ENCODE results near the gene GZF1. TPM values are rescaled to one million over a fixed set of nuclear protein-coding genes. Genes with fewer than 3 reads are reported as not detected.

GZF1 gene
- total and polyA plus RNA-seq, 10 donors, result 3.3 to 17.0 (median 11.2) TPM

GRCh38 chr20:23315099-23315498, 46.9 kb upstream of the GZF1 start:
- WGBS, 5 donors, result 82 to 91% (median 89%) methylated on average over 9 of the region's 9 CpGs
- H3K36me3 ChIP-seq, result no peaks in the 10 kb centered on the region
- no peak overlapping the region for H3K27ac ChIP-seq
- no peaks in the 10 kb centered on the region for H3K27me3 ChIP-seq (replicated peaks in 1 of 7)
- TF ChIP-seq, protein P1, sequence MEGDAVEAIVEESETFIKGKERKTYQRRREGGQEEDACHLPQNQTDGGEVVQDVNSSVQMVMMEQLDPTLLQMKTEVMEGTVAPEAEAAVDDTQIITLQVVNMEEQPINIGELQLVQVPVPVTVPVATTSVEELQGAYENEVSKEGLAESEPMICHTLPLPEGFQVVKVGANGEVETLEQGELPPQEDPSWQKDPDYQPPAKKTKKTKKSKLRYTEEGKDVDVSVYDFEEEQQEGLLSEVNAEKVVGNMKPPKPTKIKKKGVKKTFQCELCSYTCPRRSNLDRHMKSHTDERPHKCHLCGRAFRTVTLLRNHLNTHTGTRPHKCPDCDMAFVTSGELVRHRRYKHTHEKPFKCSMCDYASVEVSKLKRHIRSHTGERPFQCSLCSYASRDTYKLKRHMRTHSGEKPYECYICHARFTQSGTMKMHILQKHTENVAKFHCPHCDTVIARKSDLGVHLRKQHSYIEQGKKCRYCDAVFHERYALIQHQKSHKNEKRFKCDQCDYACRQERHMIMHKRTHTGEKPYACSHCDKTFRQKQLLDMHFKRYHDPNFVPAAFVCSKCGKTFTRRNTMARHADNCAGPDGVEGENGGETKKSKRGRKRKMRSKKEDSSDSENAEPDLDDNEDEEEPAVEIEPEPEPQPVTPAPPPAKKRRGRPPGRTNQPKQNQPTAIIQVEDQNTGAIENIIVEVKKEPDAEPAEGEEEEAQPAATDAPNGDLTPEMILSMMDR (IDR thresholded peaks at IDR 0.05 in 8 of 11, conservative IDR thresholded peaks at IDR 0.05 in 3 of 11), result no peak
- TF ChIP-seq POLR2AphosphoS5 (IDR thresholded peaks at IDR 0.05), result no peak
- no peak for TF ChIP-seq POLR2A (IDR thresholded peaks at IDR 0.05)
- no peak overlapping the region for H3K4me3 ChIP-seq
- no peaks in the 10 kb centered on the region for H3K9me3 ChIP-seq
- intact Hi-C loops (cut with DNase I; ENCODE audit: low total_unique reads), result no loop called here
- peaks cover 0 to 6% (median 0%) of the 10 kb centered on the region in 6 donors for H3K4me1 ChIP-seq
- no peak for DNase-seq

DNA sequence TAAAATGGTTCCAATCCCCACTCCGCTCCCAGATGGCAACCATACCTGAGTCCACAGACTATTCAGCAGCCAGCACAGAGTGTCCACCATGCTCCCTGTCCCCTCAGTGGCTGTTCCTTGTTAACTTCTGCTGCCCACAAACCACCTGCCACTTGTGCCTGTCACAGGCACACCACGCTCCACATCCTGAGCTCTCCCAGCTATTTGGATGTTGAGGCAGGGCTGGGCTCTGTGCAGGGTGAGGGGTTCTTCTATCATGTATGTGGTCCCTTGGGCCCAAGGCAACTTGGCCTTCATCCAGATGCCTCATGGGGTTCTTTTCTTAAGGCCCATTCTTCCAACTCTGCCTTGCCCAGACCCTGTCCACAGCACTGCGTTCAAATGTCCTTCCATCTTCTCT, 45.4 kb upstream of the GZF1 start:
- no peaks in the 10 kb centered on the region for H3K27me3 ChIP-seq (replicated peaks in 1 of 7)
- intact Hi-C loops (cut with DNase I; ENCODE audit: low total_unique reads), result no loop called here
- 87 to 100% (median 95%) methylated on average over 3 of the region's 3 CpGs for WGBS, 5 donors
- no peak overlapping the region for H3K27ac ChIP-seq
- peaks cover 0 to 5% (median 0%) of the 10 kb centered on the region in 8 donors for H3K9me3 ChIP-seq
- H3K4me3 ChIP-seq, result no peak overlapping the region
- no peak for DNase-seq
- H3K36me3 ChIP-seq, result no peaks in the 10 kb centered on the region
- peaks cover 0 to 6% (median 0%) of the 10 kb centered on the region in 6 donors for H3K4me1 ChIP-seq
- TF ChIP-seq POLR2A (IDR thresholded peaks at IDR 0.05), result no peak
- TF ChIP-seq, protein P1 (IDR thresholded peaks at IDR 0.05 in 8 of 11, conservative IDR thresholded peaks at IDR 0.05 in 3 of 11), result no peak
- TF ChIP-seq POLR2AphosphoS5 (IDR thresholded peaks at IDR 0.05), result no peak

DNA sequence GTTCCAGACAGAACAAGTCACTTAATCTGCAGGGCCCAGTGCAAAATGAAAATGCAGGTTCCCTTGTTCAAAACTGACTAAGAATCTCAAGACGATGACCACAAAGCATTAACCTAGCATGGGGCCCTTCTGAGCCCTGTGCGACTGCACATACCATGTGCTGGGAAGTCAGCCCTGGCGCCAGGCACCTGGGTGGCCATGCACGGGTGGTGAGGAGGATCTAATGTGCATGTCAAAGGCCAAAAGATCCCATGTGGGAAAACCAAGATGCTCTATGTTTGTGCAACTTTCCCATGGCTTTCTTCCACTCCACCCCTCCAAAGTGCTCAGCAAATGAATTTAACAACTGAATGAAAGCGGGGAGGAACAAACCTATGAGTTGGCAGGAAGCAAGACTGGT, 44.9 kb upstream of the GZF1 start:
- DNase-seq, result no peak
- peaks cover 0 to 5% (median 0%) of the 10 kb centered on the region in 8 donors for H3K9me3 ChIP-seq
- WGBS, 5 donors, result 83 to 92% (median 86%) methylated on average over 5 of the region's 5 CpGs
- no peak overlapping the region for H3K27ac ChIP-seq
- TF ChIP-seq POLR2AphosphoS5 (IDR thresholded peaks at IDR 0.05), result no peak
- TF ChIP-seq POLR2A (IDR thresholded peaks at IDR 0.05), result no peak
- TF ChIP-seq, protein P1 (IDR thresholded peaks at IDR 0.05 in 8 of 11, conservative IDR thresholded peaks at IDR 0.05 in 3 of 11), result no peak
- no peaks in the 10 kb centered on the region for H3K27me3 ChIP-seq (replicated peaks in 1 of 7)
- peaks cover 0 to 4% (median 0%) of the 10 kb centered on the region in 6 donors for H3K4me1 ChIP-seq
- H3K4me3 ChIP-seq, result no peak overlapping the region
- H3K36me3 ChIP-seq, result no peaks in the 10 kb centered on the region
- intact Hi-C loops (cut with DNase I; ENCODE audit: low total_unique reads), result no loop called here

- Histone ChIP-seq H3K9me3 (peaks cover 0 to 5% (median 0%) of the 10 kb centered on the region in 8 donors), H3K4me3 (no peak overlapping the region), H3K36me3 (no peaks in the 10 kb centered on the region), H3K27ac (no peak overlapping the region), H3K27me3 (replicated peaks in 1 of 7) (no peaks in the 10 kb centered on the region), H3K4me1 (no peaks in the 10 kb centered on the region)
- DNase-seq, result no peak
- intact Hi-C loops (cut with DNase I; ENCODE audit: low total_unique reads), result no loop called here
- TF ChIP-seq, protein P1 (IDR thresholded peaks at IDR 0.05 in 8 of 11, conservative IDR thresholded peaks at IDR 0.05 in 3 of 11), result no peak
- no peak for TF ChIP-seq POLR2A (IDR thresholded peaks at IDR 0.05)
- TF ChIP-seq POLR2AphosphoS5 (IDR thresholded peaks at IDR 0.05), result no peak
- WGBS, 5 donors, result 87 to 94% (median 92%) methylated on average over 5 of the region's 5 CpGs
Observed at GRCh38 chr20:23318347-23318746, 43.6 kb upstream of the GZF1 start.
